G401 (cell line): ENCODE measurements around the gene MTHFD1. TPM values are rescaled to one million over a fixed set of nuclear protein-coding genes. Genes with fewer than 3 reads are reported as not detected.
A peak's percentile ranks its signal among the peaks of the same experiment; 100 is the strongest.

Experiments
- DNase-seq: peaks from one replicate; pipeline ENCODE4 v3.0.0-alpha.2; 2015; ENCODE audit warnings: low spot score
- in situ Hi-C: cut with HindIII; loops from 2 replicates; pipeline ENCODE4 v1.10.0; 2016; ENCODE audit warnings: low sequenced_read_pairs, mixed read lengths
- total RNA-seq: library from RNA; depleted of rRNA; stranded (reverse); fragments of >200 nt; shearing (Covaris generic); gene quantifications from 2 replicates; pipeline ENCODE4 v1.2.3, GENCODE V29; 2014

MTHFD1 gene
- total RNA-seq, 1 experiment from 2014 or later = 53.0 TPM

GRCh38 chr14:64474698-64475097, 86.5 kb downstream of the MTHFD1 start:
- in situ Hi-C loops = no loop called here
- DNase-seq = no peak

DNA sequence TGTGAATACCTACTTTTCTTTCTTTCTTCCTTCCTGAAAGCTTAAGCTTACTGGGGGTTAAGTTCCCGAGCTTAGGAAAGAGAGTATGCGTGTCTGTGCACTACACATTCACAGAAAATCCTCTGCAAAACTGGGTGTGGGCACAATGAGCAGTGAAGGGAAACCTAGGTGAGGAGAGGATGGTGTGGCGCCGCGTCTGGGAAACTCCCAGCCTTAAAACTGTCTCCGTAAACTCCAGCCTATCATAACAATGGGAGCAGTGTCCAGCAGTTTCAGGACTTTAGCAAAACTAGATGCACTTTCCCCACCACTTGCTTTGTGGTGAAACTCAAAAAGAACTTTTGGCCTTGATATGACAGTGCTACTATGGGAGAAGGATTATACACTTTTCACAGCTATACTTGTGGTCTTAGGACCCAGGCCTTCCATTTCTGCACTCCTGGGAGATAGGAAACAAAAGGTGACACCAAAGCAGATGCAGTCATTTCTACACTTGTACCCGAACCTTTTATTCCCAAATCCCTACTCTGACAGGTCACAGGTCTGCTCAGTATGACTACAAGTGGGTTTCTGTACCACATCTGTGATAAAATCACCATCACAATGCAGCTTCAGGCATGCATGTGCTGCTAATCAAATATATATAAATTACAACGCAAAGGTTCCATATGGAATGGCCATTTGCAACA, 87.6 kb downstream of the MTHFD1 start:
- no peak for DNase-seq
- in situ Hi-C loops = no loop called here

DNA sequence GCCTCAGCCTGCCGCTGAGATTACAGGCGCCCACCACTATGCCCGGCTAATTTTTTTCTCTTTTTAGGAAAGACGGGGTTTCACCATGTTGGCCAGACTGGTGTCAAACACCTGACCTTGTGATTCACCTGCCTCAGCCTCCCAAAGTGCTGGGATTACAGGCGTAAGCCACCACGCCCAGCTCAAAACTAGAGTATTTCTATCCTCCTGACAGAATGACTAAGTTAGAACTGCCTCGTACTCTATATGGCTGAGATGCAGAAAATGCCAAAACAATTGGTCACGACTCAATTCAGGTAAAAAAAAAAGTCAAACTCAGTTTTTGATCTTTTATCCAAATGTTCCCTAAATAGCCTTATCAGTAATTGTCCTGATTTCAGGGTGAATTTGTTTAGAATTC, 88.3 kb downstream of the MTHFD1 start:
- DNase-seq = no peak
- in situ Hi-C loops = no loop called here

DNA sequence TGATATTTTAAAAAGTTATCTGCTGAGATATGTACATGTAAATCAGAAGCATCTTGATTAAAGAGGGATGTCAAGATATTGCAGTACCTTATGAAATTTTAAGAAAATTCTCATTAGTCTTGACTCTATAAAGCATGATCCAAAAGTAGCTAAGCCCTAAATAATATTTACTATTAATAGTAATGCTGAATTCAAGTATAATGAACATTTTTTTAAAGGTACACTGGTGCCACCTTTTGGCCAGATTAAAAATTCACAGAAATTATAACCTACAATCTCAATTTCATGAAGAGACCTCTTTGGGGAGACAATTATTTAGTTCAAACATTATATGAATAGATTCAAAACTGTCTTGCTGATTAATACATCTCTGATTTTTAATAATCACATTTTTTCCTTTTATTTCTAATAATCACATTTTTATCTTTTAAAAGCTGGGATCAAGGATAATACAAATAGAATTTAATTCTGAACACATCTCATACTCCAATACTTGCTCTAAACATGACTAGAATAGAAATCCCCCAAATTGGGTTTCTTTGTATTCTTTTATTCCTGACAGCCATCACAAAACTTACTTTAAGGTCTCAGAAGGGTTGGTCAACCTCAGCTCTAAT, 90.6 kb downstream of the MTHFD1 start:
- peak; percentile 65 for DNase-seq
- in situ Hi-C loops = no loop called here

DNA sequence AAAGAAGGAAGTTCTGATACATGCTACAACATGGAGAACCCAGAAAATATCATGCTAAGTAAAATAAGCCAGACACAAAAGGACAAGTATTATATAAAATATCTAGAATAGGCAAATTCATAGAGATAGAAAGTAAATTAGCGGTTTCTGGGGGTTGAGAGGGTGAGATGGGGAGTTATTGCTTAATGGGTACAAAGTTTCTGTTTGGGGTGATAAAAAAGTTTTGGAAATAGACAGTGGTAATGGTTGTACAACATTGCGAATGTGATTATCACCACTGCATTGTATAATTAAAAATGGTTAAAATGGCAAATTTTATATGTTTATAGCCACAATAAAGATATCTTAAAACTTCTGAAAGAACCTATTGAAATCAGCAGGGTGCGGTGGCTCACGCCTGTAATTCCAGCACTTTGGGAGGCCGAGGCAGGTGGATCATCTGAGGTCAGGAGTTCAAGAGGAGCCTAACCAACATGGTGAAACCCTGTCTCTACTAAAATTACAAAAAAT, 100.5 kb downstream of the MTHFD1 start:
- DNase-seq = no peak
- in situ Hi-C loops = no loop called here

GRCh38 chr14:64491637-64492036, 103.5 kb downstream of the MTHFD1 start:
- in situ Hi-C loops = no loop called here
- no peak for DNase-seq

- DNase-seq = no peak
- in situ Hi-C loops = no loop called here
Observed at GRCh38 chr14:64493455-64493854, 105.3 kb downstream of the MTHFD1 start.

DNA sequence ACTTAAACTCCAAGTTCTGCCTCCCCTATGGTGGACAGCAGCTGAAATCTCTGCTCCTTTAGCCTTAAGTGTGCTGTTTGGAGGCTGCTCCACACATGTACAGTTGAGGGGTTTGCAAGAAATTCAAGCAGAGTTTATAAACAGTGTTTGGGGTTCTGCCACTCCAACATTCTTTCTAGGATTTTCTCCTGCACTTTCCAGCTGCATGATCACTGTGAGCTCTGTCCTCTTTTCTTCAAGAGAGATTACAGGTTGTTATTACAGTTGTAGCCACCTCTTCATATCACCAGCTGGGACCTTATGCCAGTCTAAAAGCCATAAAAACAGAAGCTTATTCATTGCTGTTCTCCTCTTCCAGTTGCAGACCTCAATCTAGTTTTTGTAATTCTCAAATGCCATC, 107.1 kb downstream of the MTHFD1 start:
- in situ Hi-C loops = no loop called here
- DNase-seq = no peak

DNA sequence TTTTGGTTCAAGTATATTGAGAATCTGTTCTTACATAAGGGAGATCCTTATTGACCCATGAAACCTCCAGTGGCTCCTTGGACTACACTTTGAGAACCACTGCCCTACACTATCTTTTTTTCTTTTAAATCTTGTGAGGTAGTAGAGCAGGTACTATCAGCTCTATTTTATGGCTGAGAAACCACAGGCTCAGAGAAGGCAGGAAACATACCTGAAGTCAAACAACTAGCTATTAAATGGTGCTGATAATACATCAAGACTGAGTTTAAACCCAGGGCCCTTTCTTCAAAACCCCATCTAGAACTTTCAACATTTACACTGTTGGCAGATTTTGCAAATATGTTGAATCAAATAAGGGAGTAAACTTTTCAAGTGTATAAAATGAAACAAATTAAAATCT, 108.6 kb downstream of the MTHFD1 start:
- in situ Hi-C loops = no loop called here
- DNase-seq = no peak

- in situ Hi-C loops = no loop called here
- no peak for DNase-seq
Observed at GRCh38 chr14:64500088-64500487, 111.9 kb downstream of the MTHFD1 start.

- in situ Hi-C loops = no loop called here
- peak; percentile 54 for DNase-seq
Observed at GRCh38 chr14:64501411-64502171, 113.4 kb downstream of the MTHFD1 start.

DNA sequence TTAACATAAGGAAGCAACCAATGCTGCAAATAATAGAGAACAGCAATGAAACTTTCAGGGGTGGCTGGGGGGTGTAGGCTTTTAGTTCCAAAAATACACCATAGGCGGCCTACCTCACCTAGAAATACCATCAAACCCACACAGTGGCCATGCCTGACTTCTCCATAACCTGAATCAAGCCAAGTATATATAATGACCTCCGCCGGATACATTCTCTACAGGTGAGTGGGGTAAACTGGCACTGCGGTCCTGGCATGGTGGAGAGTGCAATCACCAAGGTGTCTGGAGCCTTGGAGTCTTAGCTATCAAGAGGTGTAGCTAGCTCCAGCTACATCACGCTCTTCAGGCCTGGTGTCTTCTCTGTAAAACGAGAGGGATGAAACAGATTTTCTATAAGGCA, 114.3 kb downstream of the MTHFD1 start:
- no peak for DNase-seq
- in situ Hi-C loops = no loop called here

GRCh38 chr14:64502887-64503433, 114.8 kb downstream of the MTHFD1 start:
- in situ Hi-C loops = no loop called here
- DNase-seq = peak; percentile 51

DNA sequence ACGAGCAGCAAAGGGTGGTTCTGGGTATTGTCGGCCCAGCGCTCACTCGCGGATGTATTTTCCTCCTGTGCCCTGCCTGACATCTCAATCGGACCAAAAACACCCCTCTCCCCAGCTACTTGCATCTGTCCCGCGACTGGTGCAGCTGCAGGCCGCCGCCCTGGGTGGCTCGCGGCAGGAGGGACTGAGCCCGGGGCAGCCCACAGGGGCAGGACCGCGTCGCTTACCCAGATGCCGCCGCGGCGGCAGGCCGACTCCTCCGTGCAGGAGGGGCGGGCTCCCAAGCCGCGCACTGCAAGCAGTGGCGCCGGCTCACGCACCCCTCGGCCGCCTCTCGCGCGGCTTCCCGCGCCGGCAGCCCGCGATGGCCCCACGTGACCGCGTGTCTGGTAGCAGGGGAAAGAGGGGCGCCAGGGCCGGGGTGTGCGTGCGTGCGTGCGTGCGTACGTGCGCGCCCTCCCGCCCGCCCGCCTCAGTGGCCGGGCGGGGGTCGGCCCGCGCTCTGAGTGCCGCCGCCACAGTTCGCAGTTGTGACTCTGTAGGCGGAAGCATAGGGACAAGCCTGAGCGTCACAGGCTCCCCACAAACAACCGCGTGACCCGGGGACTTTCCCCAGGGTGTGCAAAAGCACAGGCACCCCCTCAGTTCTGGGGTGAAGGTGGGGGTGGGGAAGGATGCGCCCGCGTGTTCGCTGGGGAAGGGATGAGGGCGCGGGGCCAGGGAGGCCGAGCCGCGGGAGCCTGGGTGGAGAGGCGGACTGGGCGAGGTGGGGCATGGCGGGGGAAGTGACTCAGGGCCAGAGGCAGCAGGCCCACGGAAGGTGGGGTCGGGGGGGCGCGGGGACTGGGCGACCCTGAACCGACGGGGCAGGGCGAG, 115.5 kb downstream of the MTHFD1 start, which contains the start of gene ZBTB25:
Gene ZBTB25, minus strand, starts transcription at position 405 of the 876 bp plus-strand sequence. CDS start 13,305 bp downstream, outside the sequence.
- in situ Hi-C loops = no loop called here

DNA sequence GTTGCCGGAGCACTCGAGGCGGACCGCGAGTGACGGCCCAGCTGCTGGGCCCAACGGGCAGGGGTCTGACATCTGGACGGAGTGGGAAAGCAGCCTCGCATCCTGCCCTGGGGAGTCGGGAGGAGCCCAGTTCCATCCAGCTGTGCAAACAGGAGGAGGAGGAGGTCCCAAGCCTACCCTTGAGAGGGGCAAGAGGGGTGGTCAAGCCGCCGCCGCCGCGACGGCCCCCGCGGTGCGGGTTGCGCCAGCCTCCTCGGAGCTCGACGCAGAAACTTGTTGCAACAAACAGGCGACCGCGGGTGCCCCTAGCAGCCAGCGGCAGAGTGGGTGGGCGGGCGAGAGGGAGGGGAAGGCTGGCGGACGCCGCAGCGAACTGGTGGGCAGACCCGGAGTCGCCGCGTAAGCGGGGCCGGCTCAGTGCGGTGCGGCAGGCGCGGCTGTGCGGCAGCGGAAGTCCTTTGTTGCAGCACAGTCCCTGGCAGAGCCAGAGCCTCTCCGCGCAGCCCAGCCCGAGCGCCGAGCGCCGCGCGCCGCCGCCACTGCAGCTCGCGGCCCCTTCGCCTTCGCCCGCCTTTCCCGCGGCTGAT, 116.2 kb downstream of the MTHFD1 start, which contains the start of gene ZBTB1:
Gene ZBTB1, plus strand, starts transcription at position 461 of the 587 bp plus-strand sequence. CDS start 16,735 bp downstream, outside the sequence.
- in situ Hi-C loops = no loop called here
- peak; percentile 68 for DNase-seq

More for the DNA sequence above, 115.5 kb downstream of the MTHFD1 start, which contains the start of gene ZBTB25:
- DNase-seq = peak; percentile 89

DNA sequence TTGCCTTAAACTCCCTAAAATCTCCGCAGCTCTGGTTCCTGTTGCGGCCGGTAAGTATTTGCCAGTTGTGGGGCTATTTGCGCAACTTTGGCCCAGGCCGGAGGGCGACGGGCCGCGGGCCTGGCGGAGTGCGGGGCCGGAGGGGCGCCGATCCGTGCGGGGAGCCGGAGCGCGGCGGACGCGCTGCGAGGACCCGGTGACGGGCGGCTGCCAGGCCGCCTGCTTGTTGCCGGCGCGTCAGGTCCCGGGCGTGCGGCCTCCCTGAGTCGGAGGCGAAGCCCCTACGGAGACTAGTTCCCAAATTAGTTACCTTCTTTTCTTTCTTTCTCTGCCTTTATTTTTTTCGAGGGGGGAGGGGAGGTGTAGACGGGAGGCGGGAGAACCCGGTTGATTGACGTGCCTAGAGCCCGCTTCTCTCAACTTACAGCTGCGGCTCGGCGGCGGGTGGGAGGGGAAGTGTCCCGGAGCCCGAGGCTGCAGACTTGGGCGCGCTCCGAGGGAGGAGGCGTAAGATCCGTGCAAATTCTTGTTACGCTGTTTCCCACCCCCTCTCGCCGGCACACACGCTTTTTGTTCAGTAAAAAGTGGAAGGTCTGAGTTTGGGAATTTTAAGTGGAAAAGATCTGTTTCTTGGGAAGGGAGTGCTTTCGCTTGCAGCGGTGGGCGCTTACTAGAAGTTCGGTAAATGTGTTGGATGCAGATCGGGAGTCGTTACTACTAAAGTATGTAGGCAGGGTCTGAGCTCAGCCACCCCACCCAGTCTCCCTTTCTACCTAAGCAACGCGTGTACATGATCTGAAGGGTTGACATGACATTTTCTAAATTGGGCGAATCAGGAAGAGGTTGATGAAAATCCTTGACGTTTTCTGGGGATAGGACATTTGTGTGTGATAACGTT, 117.0 kb downstream of the MTHFD1 start:
- in situ Hi-C loops = no loop called here
- DNase-seq = peak; percentile 83

- in situ Hi-C loops = no loop called here
- DNase-seq = no peak
Observed at GRCh38 chr14:64506721-64507120, 118.6 kb downstream of the MTHFD1 start.
